ENCODE measurements around the gene ENPEP.

DNA sequence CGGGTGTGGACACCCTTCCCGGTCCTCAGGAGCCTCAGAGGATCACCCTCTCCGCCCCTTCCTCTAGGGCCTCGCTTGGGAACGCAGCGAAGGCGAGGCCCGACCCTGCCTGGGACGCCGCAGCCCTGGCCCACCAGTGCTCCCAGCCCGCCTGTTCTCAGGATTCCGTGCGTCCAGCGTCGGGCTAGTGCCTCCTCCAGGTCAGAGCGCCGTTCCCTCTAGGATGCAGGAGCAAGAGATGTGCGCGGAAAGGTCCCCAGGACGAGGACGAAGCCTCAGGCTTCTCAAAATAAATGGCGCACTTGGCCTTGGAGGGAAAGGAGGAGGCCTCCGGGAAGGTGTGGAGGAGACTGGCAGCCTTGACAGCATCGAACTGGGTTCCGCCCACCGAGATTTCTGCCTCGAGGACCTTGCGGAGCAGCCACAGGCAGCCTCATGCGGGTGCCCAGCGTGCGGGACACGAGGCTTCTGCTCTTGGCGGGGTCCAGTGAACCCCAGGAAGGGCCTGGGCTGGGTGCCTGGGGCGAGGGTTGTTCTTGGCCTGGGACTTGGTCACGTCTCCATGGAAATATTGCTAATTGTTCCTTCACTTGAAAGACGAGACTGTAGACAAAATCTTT lies 111.8 kb downstream of the ENPEP start:
- TF ChIP-seq, protein P1, sequence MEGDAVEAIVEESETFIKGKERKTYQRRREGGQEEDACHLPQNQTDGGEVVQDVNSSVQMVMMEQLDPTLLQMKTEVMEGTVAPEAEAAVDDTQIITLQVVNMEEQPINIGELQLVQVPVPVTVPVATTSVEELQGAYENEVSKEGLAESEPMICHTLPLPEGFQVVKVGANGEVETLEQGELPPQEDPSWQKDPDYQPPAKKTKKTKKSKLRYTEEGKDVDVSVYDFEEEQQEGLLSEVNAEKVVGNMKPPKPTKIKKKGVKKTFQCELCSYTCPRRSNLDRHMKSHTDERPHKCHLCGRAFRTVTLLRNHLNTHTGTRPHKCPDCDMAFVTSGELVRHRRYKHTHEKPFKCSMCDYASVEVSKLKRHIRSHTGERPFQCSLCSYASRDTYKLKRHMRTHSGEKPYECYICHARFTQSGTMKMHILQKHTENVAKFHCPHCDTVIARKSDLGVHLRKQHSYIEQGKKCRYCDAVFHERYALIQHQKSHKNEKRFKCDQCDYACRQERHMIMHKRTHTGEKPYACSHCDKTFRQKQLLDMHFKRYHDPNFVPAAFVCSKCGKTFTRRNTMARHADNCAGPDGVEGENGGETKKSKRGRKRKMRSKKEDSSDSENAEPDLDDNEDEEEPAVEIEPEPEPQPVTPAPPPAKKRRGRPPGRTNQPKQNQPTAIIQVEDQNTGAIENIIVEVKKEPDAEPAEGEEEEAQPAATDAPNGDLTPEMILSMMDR (conservative IDR thresholded peaks at IDR 0.05) = no peak
- TF ChIP-seq ZFX (IDR thresholded peaks at IDR 0.05) = no peak

Data from C4-2B (cell line).